GM19099 (cell line): ENCODE measurements around the gene IFT57.

Source experiments
- POLR2A ChIP-seq: IDR thresholded peaks from 3 replicates; pipeline ENCODE4 v1.6.1; 2011; ENCODE audit warnings: low read depth; ENCODE audit not compliant: insufficient read length; ENCODE audit errors: extremely low read depth

The IFT57 gene

GRCh38 chr3:108221911-108222852 is at the start of gene IFT57:
Gene IFT57 (minus strand): TSS chr3:108222424. CDS start chr3:108222322, 102 bp downstream.
- no peak for TF ChIP-seq POLR2A

- no peak for TF ChIP-seq POLR2A
These were observed 49.4 kb upstream of the IFT57 start for GRCh38 chr3:108271626-108272025.

GRCh38 chr3:108255131-108255530 is 32.9 kb upstream of the IFT57 start:
- TF ChIP-seq POLR2A, result no peak

GRCh38 chr3:108251844-108252243 is 29.6 kb upstream of the IFT57 start:
- no peak for TF ChIP-seq POLR2A

GRCh38 chr3:108251265-108251664 is 29.0 kb upstream of the IFT57 start:
- no peak for TF ChIP-seq POLR2A

- TF ChIP-seq POLR2A, result no peak
These were observed 28.4 kb upstream of the IFT57 start for GRCh38 chr3:108250626-108251025.

- no peak for TF ChIP-seq POLR2A
These were observed 21.0 kb upstream of the IFT57 start for GRCh38 chr3:108243243-108243642.

GRCh38 chr3:108242776-108243175 is 20.6 kb upstream of the IFT57 start:
- TF ChIP-seq POLR2A, result no peak

GRCh38 chr3:108241721-108242120 is 19.5 kb upstream of the IFT57 start:
- TF ChIP-seq POLR2A, result no peak

GRCh38 chr3:108241146-108241545 is 18.9 kb upstream of the IFT57 start:
- TF ChIP-seq POLR2A, result no peak

GRCh38 chr3:108239082-108239481 is 16.9 kb upstream of the IFT57 start:
- no peak for TF ChIP-seq POLR2A

GRCh38 chr3:108235290-108235689 is 13.1 kb upstream of the IFT57 start:
- no peak for TF ChIP-seq POLR2A

- no peak for TF ChIP-seq POLR2A
These were observed 12.2 kb upstream of the IFT57 start for GRCh38 chr3:108234387-108234957.

GRCh38 chr3:108228286-108228685 is 6.1 kb upstream of the IFT57 start:
- no peak for TF ChIP-seq POLR2A

GRCh38 chr3:108227131-108227530 is 4.9 kb upstream of the IFT57 start:
- no peak for TF ChIP-seq POLR2A

- TF ChIP-seq POLR2A, result no peak
These were observed 3.0 kb upstream of the IFT57 start for GRCh38 chr3:108225221-108225620.

GRCh38 chr3:108223928-108224327 is 1.7 kb upstream of the IFT57 start:
- no peak for TF ChIP-seq POLR2A
